Mononuclear cell (primary cell): ENCODE data around the gene SORBS1. TPM values are rescaled to one million over a fixed set of nuclear protein-coding genes. Genes with fewer than 3 reads are reported as not detected.

Experiments
- H3K27me3 ChIP-seq: 2 replicates; pipeline ENCODE4 v1.6.0; 2011; ENCODE audit warnings: low read length, control low read depth; ENCODE audit not compliant: insufficient read depth
- H3K4me1 ChIP-seq: 2 replicates; pipeline ENCODE4 v1.5.1; 2011; ENCODE audit warnings: mild to moderate bottlenecking, low read length, control low read depth; ENCODE audit not compliant: insufficient read depth
- H3K4me3 ChIP-seq: 2 replicates; pipeline ENCODE4 v1.5.1; 2011; ENCODE audit warnings: mild to moderate bottlenecking, low read length, moderate library complexity
- H3K9me3 ChIP-seq: 2 replicates; pipeline ENCODE4 v1.5.1; 2011; ENCODE audit warnings: low read depth, mild to moderate bottlenecking, control low read depth, low read length
- total RNA-seq: library from RNA; depleted of rRNA; stranded (reverse); fragments of >200 nt; gene quantifications from one replicate; pipeline ENCODE4 v1.2.3, GENCODE V29; 2012

SORBS1 gene
- total RNA-seq, 1 donor: 5.2 TPM

DNA sequence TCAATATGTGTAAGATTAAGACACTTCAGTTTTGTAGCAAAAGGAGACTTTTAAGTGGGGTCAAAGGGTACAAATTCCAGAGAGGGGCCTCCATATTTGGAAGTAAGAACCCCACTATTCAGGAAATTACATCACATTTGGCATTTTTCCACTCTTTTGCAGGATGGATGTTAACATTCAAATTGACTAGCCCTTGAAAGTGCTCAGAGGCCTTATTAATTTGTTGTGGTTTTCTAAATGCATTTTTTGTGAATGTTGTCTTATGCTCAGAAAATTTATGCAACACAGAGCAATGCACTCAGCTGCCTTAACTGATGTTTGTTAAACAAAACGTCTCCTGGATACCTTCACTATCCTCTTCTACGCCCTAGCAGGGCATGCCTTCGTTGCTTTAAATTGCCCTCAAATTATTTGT, 219.4 kb downstream of the SORBS1 start:
- H3K4me3 ChIP-seq: no peak overlapping the region
- H3K4me1 ChIP-seq: no peaks in the 10 kb centered on the region
- no peaks in the 10 kb centered on the region for H3K9me3 ChIP-seq
- H3K27me3 ChIP-seq: no peaks in the 10 kb centered on the region

DNA sequence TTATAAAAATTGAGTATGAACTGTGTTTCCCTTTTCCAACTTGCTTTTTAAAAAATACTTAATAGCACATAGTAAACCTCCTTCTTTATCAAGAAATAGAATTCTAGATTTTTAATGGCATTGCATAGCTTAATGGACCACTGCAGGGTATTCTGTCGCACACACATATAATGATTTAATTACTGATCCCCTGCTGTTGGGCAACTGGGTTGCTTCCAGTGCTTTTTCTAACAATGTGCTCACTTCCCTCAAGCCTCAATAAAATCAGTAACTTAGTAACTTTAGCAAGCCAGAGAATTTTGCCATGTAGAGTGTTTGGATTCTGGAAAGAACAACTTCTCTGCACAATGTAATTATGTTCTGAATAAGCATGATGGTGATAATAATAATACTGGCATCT, 221.3 kb downstream of the SORBS1 start:
- no peaks in the 10 kb centered on the region for H3K4me1 ChIP-seq
- no peaks in the 10 kb centered on the region for H3K9me3 ChIP-seq
- no peaks in the 10 kb centered on the region for H3K27me3 ChIP-seq
- no peak overlapping the region for H3K4me3 ChIP-seq

DNA sequence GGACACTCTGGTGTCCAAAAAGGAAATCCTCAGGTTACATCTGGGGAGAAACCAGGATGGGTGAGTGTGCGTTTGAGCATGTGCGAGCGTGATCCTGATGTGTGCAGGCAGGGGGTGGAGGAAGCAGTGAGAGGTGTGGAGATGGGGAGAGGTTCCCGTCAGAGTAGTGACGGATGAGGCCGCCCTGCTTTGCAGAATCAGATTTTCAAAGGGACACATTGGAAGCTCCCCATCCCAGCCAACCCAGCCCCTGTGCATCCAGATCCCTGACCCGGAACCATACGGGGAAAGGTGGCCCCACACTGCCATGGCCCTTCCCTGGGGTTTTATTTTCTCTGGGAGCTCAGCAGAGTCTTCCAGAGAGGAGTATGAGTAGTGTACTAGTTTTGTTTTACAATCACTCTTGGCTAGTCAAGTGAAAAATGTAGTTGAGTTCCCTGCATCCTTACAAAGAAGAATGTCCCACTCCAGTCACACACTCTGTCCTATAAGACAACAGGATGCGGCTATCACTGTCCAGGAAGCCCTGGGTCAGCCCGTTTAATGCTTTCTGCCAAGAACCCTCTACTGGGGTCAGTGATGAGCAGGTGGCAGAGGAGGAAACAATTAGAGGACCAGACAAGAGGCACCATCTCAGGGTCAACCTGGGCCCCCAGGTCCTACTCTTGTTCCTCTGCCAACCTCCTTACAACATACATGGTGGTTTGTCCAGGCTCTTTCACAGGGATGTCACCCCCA, 223.6 kb downstream of the SORBS1 start:
- H3K4me1 ChIP-seq: no peaks in the 10 kb centered on the region
- H3K4me3 ChIP-seq: no peak overlapping the region
- H3K9me3 ChIP-seq: no peaks in the 10 kb centered on the region
- no peaks in the 10 kb centered on the region for H3K27me3 ChIP-seq

DNA sequence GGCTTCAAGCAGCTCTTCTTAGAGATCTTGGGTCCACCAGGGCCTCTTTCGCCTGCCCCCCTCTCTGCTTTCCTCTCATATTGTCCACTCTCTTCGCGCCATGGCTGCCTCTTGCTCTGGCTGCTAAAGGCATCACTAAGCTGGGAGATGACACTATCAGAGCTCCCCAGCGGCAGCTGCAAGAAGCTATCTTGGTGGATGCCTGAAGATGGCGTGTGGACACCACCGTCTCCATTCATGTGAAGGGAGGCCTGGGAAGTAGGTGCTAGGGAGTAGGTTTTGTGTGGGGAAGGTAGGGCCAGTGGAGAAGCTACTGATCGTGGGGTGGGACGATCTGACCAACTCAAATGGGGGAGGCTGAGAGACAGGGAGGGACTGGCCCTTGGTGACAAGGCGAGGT, 224.5 kb downstream of the SORBS1 start:
- Histone ChIP-seq H3K27me3 (no peaks in the 10 kb centered on the region), H3K4me3 (no peak overlapping the region), H3K4me1 (no peaks in the 10 kb centered on the region), H3K9me3 (no peaks in the 10 kb centered on the region)

DNA sequence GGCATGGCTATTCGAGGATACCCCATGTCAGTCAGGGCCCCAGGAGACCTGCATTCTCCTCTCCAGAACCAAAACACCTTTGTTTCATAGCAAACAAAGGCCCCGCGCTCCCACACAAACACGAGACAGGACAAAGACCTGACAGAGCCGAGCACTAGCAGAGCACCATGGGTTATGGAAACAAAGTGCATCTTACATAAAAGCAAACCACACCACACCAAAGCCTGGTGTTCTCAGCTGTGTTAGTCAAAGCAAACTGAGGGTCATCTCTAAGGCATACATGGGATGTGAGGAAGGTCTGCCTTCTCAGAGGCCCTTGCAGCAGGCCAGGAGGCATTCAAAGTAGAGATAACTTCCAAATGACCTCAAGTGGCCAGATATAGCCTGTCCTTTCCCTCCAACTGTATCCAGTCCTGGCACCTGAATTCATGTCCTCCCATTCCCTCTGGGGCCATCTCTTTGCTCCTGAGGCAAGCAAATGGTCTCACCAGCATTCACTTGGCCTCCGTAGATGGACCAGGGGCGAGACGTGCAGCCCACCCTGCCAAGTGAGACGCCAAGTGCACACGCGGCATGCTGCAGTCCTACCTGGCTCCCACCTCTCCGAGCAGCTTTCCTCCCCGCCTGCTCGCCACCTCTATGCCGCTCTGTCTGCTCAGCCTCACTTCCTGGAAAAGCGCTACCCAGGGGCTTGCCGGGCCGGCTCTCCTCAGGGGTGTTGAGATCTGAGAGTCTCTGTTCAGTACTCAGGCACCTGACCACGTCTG, 225.1 kb downstream of the SORBS1 start:
- no peak overlapping the region for H3K4me3 ChIP-seq
- no peaks in the 10 kb centered on the region for H3K9me3 ChIP-seq
- no peaks in the 10 kb centered on the region for H3K27me3 ChIP-seq
- H3K4me1 ChIP-seq: no peaks in the 10 kb centered on the region

DNA sequence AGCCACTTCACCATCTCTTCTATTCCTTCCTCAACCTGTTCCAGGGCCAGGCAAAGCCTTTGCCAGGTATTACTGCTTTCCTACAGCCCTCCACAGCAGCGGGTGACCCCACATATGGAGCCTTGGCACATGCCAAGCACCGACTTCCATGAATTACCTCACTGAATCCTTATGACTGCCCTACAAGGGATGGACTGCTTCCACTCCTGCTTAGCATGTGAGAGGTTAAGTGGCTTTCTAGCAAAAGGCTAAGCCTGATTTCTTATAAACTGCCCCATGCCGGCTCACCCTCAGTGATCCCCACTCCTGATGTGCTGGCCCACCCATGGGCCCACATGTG, 226.4 kb downstream of the SORBS1 start:
- no peaks in the 10 kb centered on the region for H3K4me1 ChIP-seq
- no peaks in the 10 kb centered on the region for H3K27me3 ChIP-seq
- H3K9me3 ChIP-seq: no peaks in the 10 kb centered on the region
- no peak overlapping the region for H3K4me3 ChIP-seq

DNA sequence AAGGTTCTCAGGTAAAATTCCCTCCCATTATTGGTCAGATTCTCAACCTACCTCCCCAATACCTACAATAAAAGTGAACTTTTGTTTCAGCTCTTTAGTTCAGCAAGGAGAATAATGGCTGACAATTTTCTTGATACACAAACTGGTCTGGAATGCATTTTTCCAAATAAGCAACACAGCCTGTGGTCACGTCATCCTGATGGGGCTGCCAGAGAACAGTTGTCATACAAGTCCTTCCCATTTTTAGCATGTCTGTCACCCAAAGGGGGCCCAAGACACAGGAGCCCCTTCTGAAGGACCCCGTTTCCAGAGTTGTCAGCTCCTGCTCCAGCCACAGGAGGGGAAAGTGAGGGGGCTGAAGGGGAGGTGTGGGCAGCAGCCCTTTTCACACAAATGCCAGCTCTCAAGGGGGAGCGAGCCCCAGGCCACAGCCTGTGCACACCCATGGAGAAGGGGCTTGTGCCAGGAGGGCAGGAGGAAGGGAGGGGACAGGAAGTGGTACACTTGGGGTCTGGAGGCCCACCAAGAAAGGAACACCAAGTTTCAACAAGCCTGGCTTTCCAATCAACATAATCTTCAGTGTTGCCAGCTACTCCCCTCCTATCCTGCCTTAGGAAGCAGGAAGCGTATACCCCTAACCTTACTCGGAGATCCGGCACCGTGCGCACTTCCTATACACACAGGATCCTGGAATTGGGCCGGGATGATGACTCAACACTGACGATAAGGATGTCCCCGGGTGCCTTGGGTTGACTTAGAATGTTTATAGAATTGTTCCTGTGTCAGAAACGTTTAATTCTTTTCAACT, 227.0 kb downstream of the SORBS1 start:
- Histone ChIP-seq H3K4me3 (no peak overlapping the region), H3K9me3 (no peaks in the 10 kb centered on the region), H3K27me3 (no peaks in the 10 kb centered on the region), H3K4me1 (no peaks in the 10 kb centered on the region)

DNA sequence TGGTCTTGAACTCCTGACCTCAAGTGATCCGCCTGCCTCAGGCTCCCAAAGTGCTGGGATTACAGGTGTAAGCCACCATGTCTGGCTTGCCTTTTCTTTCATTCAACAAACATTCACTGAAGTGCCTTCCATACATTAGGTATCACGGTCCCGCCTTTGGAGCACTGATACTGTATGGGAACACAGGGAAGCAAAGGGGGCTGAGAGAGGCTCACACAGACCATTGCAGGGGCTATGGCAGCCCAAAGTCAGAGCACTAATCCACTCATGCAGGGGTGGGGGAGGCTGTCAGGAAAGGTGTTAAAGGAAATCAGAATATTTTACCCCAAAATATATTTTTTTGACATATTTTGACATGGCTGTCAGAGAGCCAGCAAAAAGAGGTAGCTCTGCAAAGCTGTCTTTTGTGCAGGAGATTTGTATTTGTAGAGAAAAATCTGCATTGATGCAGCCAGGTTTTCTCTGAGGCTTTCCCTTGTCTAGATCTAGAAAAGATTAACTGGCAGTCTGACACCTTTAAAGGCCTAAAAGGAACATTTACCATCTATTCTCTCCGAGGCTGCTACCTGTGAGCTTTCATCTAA, 228.4 kb downstream of the SORBS1 start:
- Histone ChIP-seq H3K9me3 (no peaks in the 10 kb centered on the region), H3K4me1 (no peaks in the 10 kb centered on the region), H3K4me3 (no peak overlapping the region), H3K27me3 (no peaks in the 10 kb centered on the region)

DNA sequence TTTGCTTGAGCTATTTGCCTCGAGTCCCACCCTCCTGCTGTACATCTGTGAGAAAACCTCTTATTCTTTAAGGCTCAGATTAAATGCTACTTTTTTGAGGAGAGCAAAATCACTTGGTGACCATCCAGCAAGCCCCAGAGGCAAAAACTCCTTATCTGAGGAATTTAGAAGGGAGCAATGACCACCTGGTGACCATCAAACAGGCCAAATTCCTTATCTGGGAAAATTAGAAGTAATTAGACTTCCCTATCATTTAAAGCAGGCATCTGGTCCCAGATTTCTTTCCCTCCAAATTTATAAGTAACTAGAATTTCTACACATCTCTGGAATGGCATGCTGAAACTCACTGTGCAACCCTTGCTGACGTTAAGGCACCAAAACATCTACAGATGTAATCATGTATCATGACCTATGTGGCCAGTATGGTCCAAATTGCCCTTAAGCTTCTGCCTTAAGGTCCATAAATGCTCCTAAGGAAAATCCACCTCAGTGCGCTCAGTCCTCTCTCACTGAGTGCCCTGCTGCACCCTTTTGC, 229.5 kb downstream of the SORBS1 start:
- Histone ChIP-seq H3K27me3 (no peaks in the 10 kb centered on the region), H3K9me3 (no peaks in the 10 kb centered on the region), H3K4me3 (no peak overlapping the region), H3K4me1 (no peaks in the 10 kb centered on the region)

DNA sequence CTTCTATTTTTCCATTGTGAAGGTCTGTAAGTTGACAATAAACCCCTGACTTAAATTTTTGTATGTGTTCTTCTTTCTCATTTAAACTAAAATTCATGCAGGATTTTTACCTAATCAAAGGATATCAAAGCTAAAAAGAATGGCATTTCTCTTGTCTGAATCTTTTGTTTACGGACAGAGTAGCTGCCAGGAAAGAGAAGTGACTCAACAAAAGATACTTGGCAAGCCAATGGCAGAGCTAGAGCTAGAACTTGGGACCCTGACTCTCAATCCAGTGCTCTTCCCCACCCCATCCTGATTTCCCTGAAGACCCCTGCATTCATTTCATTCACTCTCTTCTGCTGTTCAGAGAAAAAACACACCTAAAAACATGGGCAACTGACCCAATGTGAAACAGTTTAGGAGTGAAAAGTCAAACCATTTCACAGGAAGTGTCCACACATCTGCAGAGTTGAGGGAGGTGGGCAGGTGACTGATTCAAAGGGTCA, 230.2 kb downstream of the SORBS1 start:
- no peak overlapping the region for H3K4me3 ChIP-seq
- H3K9me3 ChIP-seq: no peaks in the 10 kb centered on the region
- no peaks in the 10 kb centered on the region for H3K4me1 ChIP-seq
- H3K27me3 ChIP-seq: no peaks in the 10 kb centered on the region

DNA sequence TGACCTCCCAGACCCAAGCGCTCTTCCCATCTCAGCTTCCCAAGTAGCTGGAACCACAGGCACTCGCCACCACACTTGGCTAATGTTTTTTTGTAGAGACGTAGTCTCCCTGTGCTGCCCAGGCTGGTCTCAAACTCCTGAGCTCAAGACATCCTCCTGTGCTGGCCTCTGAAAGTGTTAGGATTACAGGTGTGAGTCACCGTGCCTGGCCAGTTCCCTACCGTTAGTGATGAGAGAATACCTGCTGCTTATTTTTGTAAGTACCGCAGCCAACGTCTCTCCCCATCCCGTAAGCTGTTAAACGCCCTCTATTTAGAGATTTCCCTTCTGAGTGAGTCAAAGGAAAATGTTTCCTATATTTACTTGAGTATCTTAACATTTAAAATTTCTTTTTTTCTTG, 231.9 kb downstream of the SORBS1 start:
- Histone ChIP-seq H3K27me3 (no peaks in the 10 kb centered on the region), H3K9me3 (no peaks in the 10 kb centered on the region), H3K4me1 (no peaks in the 10 kb centered on the region), H3K4me3 (no peak overlapping the region)

DNA sequence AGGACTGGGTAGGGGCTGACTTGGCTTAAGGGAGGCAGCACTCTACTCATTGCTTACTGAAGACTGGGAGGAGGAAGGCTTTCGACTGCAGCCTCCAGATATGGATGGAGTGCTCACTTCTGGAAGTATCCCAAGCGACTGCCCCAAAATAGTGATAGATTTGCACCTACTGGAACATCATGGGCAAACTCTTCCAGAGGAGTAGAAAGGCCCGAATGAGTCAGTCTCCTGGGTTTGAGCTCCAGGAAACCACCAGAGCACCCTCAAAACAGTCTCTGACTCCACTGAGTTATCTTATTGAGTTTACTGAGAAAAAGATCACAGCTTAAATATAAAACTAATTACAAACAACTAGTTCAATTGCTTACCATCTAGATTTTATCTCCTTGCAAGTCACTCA, 233.2 kb downstream of the SORBS1 start:
- Histone ChIP-seq H3K4me1 (no peaks in the 10 kb centered on the region), H3K27me3 (no peaks in the 10 kb centered on the region), H3K9me3 (no peaks in the 10 kb centered on the region), H3K4me3 (no peak overlapping the region)

DNA sequence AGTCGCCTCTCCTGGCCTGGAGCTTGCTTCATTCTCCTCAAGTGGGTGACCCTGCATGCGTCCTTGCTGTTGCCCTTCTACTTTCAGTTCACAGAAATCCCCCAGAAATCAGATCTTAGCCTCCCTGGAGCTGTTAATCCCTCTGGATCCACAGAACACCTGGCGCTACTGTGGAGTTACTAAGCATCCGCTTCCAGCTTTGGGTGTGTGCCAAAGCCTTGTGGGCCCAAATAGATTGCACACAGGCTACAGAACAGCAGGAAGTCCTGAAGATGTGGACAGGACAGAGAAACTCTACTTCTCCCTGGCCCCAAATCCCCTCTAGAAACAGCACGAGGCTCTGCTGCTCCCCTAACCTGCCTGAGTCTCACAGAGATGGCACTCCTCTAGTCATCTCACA, 233.8 kb downstream of the SORBS1 start:
- no peak overlapping the region for H3K4me3 ChIP-seq

DNA sequence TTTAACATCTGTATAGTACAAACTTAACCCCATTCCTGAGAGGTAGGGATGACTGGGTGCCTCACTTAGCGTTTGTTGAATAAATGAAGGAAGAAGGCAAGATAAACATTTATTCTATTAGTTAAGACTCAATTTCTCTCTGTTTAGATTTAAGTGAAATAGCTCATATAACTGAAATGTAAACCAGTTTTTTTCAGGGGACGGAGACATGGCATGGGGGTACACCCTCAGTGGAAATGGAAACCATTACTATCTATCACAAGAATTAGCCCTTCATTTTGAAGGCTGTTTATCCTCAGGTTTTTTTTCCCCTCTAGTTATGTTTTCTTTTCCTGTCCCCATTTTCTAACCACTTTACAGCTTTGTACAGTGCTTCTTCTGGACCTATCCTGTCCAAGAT, 234.8 kb downstream of the SORBS1 start:
- H3K9me3 ChIP-seq: no peaks in the 10 kb centered on the region
- H3K4me1 ChIP-seq: no peaks in the 10 kb centered on the region
- H3K4me3 ChIP-seq: no peak overlapping the region
- H3K27me3 ChIP-seq: no peaks in the 10 kb centered on the region

More for the DNA sequence above, 233.8 kb downstream of the SORBS1 start:
- no peaks in the 10 kb centered on the region for H3K27me3 ChIP-seq
- no peaks in the 10 kb centered on the region for H3K4me1 ChIP-seq
- H3K9me3 ChIP-seq: no peaks in the 10 kb centered on the region

DNA sequence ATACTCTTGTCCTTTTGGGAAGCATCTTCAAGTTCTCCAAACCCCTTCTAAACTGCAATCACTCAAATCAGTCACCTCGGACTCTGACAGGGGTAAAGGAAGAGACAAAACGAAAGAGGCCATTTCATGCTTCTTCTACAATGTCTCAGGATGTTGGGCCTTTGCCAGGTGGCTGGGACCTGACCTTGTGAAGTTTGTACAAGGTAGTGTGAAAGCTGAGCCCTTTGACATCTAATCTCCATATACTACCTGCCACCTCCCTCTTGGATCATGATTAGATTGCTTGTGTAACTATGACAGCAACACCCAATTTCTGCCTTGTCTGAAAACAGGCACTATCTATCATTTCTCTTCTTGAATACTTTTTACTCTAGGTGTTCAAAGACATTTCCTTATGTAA, 235.3 kb downstream of the SORBS1 start:
- Histone ChIP-seq H3K27me3 (no peaks in the 10 kb centered on the region), H3K4me3 (no peak overlapping the region), H3K9me3 (no peaks in the 10 kb centered on the region), H3K4me1 (no peaks in the 10 kb centered on the region)
